Measurements from ENCODE around the gene NKX1-1. TPM values are rescaled to one million over a fixed set of nuclear protein-coding genes. Genes with fewer than 3 reads are reported as not detected.

Gene NKX1-1
- total RNA-seq, 1 experiment from 2014 or later = not detected

GRCh38 chr4:1402516-1403091, 3.6 kb downstream of the NKX1-1 start:
- intact Hi-C loops (cut with micrococcal nuclease; ENCODE audit: unreplicated experiment) = no loop called here
- BruUV-seq (replicated peaks) = no TSS peak
- H3K27me3 ChIP-seq (ENCODE audit: control insufficient read depth, insufficient read depth, low read length) = no peaks in the 10 kb centered on the region
- H3K36me3 ChIP-seq (ENCODE audit: control insufficient read depth, insufficient read depth, low read length) = no peaks in the 10 kb centered on the region
- TF ChIP-seq SIN3A (IDR thresholded peaks at IDR 0.05; ENCODE audit: borderline replicate concordance, insufficient read depth, low read depth, low read length) = no peak
- TF ChIP-seq, protein P1, sequence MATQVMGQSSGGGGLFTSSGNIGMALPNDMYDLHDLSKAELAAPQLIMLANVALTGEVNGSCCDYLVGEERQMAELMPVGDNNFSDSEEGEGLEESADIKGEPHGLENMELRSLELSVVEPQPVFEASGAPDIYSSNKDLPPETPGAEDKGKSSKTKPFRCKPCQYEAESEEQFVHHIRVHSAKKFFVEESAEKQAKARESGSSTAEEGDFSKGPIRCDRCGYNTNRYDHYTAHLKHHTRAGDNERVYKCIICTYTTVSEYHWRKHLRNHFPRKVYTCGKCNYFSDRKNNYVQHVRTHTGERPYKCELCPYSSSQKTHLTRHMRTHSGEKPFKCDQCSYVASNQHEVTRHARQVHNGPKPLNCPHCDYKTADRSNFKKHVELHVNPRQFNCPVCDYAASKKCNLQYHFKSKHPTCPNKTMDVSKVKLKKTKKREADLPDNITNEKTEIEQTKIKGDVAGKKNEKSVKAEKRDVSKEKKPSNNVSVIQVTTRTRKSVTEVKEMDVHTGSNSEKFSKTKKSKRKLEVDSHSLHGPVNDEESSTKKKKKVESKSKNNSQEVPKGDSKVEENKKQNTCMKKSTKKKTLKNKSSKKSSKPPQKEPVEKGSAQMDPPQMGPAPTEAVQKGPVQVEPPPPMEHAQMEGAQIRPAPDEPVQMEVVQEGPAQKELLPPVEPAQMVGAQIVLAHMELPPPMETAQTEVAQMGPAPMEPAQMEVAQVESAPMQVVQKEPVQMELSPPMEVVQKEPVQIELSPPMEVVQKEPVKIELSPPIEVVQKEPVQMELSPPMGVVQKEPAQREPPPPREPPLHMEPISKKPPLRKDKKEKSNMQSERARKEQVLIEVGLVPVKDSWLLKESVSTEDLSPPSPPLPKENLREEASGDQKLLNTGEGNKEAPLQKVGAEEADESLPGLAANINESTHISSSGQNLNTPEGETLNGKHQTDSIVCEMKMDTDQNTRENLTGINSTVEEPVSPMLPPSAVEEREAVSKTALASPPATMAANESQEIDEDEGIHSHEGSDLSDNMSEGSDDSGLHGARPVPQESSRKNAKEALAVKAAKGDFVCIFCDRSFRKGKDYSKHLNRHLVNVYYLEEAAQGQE (IDR thresholded peaks at IDR 0.05; ENCODE audit: insufficient read depth in 1 of 2, low read depth in 2 of 2, low read length in 1 of 2) = no peak
- TF ChIP-seq POLR2AphosphoS5 (IDR thresholded peaks at IDR 0.05; ENCODE audit: low read depth, low read length) = no peak
- TF ChIP-seq CTCF (IDR thresholded peaks at IDR 0.05) = no peak
- TF ChIP-seq TCF7L2 (IDR thresholded peaks at IDR 0.05; ENCODE audit: low read depth, low read length) = no peak
- H3K4me1 ChIP-seq (ENCODE audit: control insufficient read depth, insufficient read depth, low read length) = no peaks in the 10 kb centered on the region
- no peak for ATAC-seq
- H3K9me3 ChIP-seq (ENCODE audit: control insufficient read depth, insufficient read depth, low read depth, low read length) = no peaks in the 10 kb centered on the region
- in situ Hi-C loops (cut with HindIII; ENCODE audit: low pct_unique_long_range_greater_than_20kb, low sequenced_read_pairs) = no loop called here
- H3K27ac ChIP-seq (ENCODE audit: low read length) = no peak overlapping the region
- CTCF ChIA-PET = no interaction called here
- DNase-seq (ENCODE audit: low read depth, low spot score) = no peak
- no peak overlapping the region for H3K4me3 ChIP-seq (ENCODE audit: low read depth in 2 of 2, low read length in 2 of 2)
- POLR2A ChIA-PET = no interaction called here

- Histone ChIP-seq H3K27ac (ENCODE audit: low read length) (no peak overlapping the region), H3K4me3 (ENCODE audit: low read depth in 2 of 2, low read length in 2 of 2) (no peak overlapping the region), H3K4me1 (ENCODE audit: control insufficient read depth, insufficient read depth, low read length) (no peaks in the 10 kb centered on the region), H3K9me3 (ENCODE audit: control insufficient read depth, insufficient read depth, low read depth, low read length) (no peaks in the 10 kb centered on the region), H3K27me3 (ENCODE audit: control insufficient read depth, insufficient read depth, low read length) (no peaks in the 10 kb centered on the region), H3K36me3 (ENCODE audit: control insufficient read depth, insufficient read depth, low read length) (no peaks in the 10 kb centered on the region)
- in situ Hi-C loops (cut with HindIII; ENCODE audit: low pct_unique_long_range_greater_than_20kb, low sequenced_read_pairs) (no loop called here), intact Hi-C loops (cut with micrococcal nuclease; ENCODE audit: unreplicated experiment) (no loop called here)
- ChIA-PET POLR2A (interaction anchor here (0.6 kb wide), 1 partner anchor 100 kb away, joined by 7 read pairs; no protein-coding TSS in a partner anchor), CTCF (interaction anchor here (0.6 kb wide), 1 partner anchor 23 kb away, joined by 3 read pairs; no protein-coding TSS in a partner anchor)
- no peak for TF ChIP-seq TCF7L2 (IDR thresholded peaks at IDR 0.05; ENCODE audit: low read depth, low read length)
- no peak for TF ChIP-seq POLR2AphosphoS5 (IDR thresholded peaks at IDR 0.05; ENCODE audit: low read depth, low read length)
- TF ChIP-seq SIN3A (IDR thresholded peaks at IDR 0.05; ENCODE audit: borderline replicate concordance, insufficient read depth, low read depth, low read length) = no peak
- no peak for TF ChIP-seq CTCF (IDR thresholded peaks at IDR 0.05)
- TF ChIP-seq, protein P1 (IDR thresholded peaks at IDR 0.05; ENCODE audit: insufficient read depth in 1 of 2, low read depth in 2 of 2, low read length in 1 of 2) = no peak
- DNase-seq (ENCODE audit: low read depth, low spot score) = no peak
- no peak for ATAC-seq
- BruUV-seq (replicated peaks) = no TSS peak
Observed at GRCh38 chr4:1402021-1402515, 4.2 kb downstream of the NKX1-1 start.
